KMS-11 (cell line): ENCODE measurements around the gene PCSK6.

ENCODE experiments used
- H2AFZ ChIP-seq: fragments of 200-600 bp; sonication (generic); 2 replicates; pipeline ENCODE4 v1.6.1; 2016; ENCODE audit warnings: antibody characterized with exemption, mixed run types, low read depth
- H3K27ac ChIP-seq: fragments of 200-600 bp; sonication (generic); 2 replicates; pipeline ENCODE4 v1.6.1; 2016; ENCODE audit warnings: mild to moderate bottlenecking, mixed run types
- H3K27me3 ChIP-seq: fragments of 200-600 bp; sonication (generic); 2 replicates; pipeline ENCODE4 v1.6.1; 2017; ENCODE audit warnings: mild to moderate bottlenecking, low read depth, mixed run types, moderate library complexity; ENCODE audit not compliant: insufficient read depth
- H3K36me3 ChIP-seq: fragments of 200-600 bp; sonication (generic); 2 replicates; pipeline ENCODE4 v1.6.1; 2017; ENCODE audit warnings: mild to moderate bottlenecking, mixed run types; ENCODE audit not compliant: insufficient read depth
- H3K4me1 ChIP-seq: fragments of 200-600 bp; sonication (generic); 2 replicates; pipeline ENCODE4 v1.6.1; 2016; ENCODE audit warnings: mild to moderate bottlenecking, low read depth, mixed run types; ENCODE audit not compliant: poor library complexity, severe bottlenecking
- H3K4me2 ChIP-seq: fragments of 200-600 bp; sonication (generic); 2 replicates; pipeline ENCODE4 v1.7.0; 2016; ENCODE audit warnings: mild to moderate bottlenecking, mixed run types
- H3K4me3 ChIP-seq: fragments of 200-600 bp; sonication (generic); IDR thresholded peaks from 2 replicates; pipeline ENCODE4 v1.6.1; 2017; ENCODE audit warnings: low read depth, low read length, mixed read lengths; ENCODE audit not compliant: insufficient read depth
- H3K79me2 ChIP-seq: fragments of 200-600 bp; sonication (generic); 2 replicates; pipeline ENCODE4 v1.6.1; 2016; ENCODE audit warnings: low read depth, mixed run types; ENCODE audit not compliant: insufficient read depth
- H3K9ac ChIP-seq: fragments of 200-600 bp; sonication (generic); 2 replicates; pipeline ENCODE4 v1.6.1; 2016; ENCODE audit warnings: mild to moderate bottlenecking, mixed run types
- H4K20me1 ChIP-seq: fragments of 200-600 bp; sonication (generic); 2 replicates; pipeline ENCODE4 v1.6.1; 2016; ENCODE audit warnings: mild to moderate bottlenecking, mixed run types; ENCODE audit not compliant: insufficient read depth
- CTCF ChIP-seq: fragments of 200-600 bp; sonication (generic); conservative IDR thresholded peaks from 2 replicates; pipeline ENCODE4 v1.6.1; 2017; ENCODE audit warnings: low read depth, mild to moderate bottlenecking, antibody characterized with exemption, low read length, moderate library complexity, mixed read lengths

The PCSK6 gene

DNA sequence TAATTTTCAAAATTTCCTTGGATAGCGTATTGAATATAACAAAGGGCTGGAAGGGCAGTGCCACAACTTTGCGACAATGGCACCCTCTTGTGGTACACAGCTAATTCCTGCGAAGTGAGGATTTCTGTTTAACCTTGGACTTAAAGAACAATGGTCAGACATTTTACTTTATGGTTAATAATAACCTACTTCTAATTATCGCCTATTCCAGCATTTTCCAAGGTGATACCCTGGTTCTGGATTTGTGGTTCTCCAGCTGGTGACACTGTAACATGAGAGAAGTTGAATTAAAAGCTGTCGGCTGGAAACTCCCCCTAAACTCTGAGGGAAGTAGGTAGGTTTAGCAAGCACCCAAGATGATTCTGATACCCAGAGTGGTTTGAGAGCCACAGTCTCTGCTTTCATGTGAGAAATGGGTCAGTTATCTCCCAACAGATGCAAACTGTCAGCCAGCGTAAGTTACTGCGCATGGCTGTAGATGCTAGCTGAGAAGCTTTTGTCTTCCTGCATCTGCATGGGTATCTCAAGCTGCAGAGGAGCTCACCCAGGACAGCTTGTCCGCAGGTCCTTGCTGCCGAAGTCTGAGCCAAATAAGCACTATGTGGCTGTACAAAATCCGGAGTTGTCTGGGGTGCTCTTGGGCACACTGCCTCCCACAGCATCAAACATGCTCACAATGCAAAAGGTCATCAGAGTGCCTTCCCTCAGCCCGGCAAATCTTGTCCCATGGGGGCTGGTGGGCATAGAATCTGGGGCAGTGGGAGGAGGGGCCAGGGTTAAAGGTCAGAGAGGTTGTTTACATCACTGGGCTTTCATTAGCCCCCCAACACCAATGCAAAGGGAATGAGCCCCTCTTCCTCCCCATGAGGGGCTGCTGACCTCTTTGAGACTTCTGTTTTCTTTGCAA is 231.0 kb downstream of the PCSK6 start:
- H3K79me2 ChIP-seq = no peaks in the 10 kb centered on the region; the same call in 1 of the 2 replicates
- H3K4me1 ChIP-seq = peaks cover 40% of the 10 kb centered on the region
- no peaks in the 10 kb centered on the region for H3K27me3 ChIP-seq
- H3K4me3 ChIP-seq = no peak overlapping the region
- H3K36me3 ChIP-seq = no peaks in the 10 kb centered on the region
- H2AFZ ChIP-seq = peak overlapping the region; percentile 62
- H4K20me1 ChIP-seq = no peaks in the 10 kb centered on the region
- H3K4me2 ChIP-seq = peak overlapping the region; percentile 57
- peak overlapping the region; percentile 1; the same call in 1 of the 2 replicates for H3K9ac ChIP-seq
- H3K27ac ChIP-seq = peak overlapping the region; percentile 55
- TF ChIP-seq CTCF = peak; percentile 92

DNA sequence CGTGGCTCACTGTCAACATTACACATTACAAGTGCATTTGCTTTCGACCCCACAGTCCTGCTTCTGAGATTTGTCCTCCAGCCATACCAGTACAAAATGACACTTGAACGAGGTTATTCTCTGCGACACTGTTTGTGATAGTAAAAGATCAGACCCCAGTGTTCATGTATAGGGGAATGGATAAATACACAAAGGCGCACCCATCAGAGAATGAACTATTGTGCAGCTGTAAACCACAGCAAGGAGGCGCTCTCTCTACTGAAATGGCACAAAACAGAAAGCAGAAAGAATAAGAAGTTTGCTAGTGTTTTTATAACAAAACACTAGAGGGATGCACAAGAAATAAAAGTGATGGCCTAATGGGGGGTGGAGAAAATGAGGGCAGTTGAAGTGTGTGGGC is 232.8 kb downstream of the PCSK6 start:
- no peak overlapping the region for H3K4me2 ChIP-seq
- H3K79me2 ChIP-seq = peaks cover 11% of the 10 kb centered on the region; the same call in 1 of the 2 replicates
- no peak overlapping the region for H2AFZ ChIP-seq
- no peaks in the 10 kb centered on the region for H3K27me3 ChIP-seq
- no peaks in the 10 kb centered on the region for H4K20me1 ChIP-seq
- H3K4me3 ChIP-seq = no peak overlapping the region
- H3K27ac ChIP-seq = no peak overlapping the region
- H3K4me1 ChIP-seq = peaks cover 42% of the 10 kb centered on the region
- 0 out of 2 replicates have a peak, but pooled peaks have one; percentile 25 for TF ChIP-seq CTCF
- H3K9ac ChIP-seq = no peak overlapping the region
- H3K36me3 ChIP-seq = no peaks in the 10 kb centered on the region

GRCh38 chr15:101255615-101256241 is 233.8 kb downstream of the PCSK6 start:
- no peaks in the 10 kb centered on the region for H3K36me3 ChIP-seq
- H3K4me2 ChIP-seq = no peak overlapping the region
- peaks cover 14% of the 10 kb centered on the region for H3K79me2 ChIP-seq
- H3K27me3 ChIP-seq = no peaks in the 10 kb centered on the region
- H3K4me1 ChIP-seq = peaks cover 42% of the 10 kb centered on the region
- no peak for TF ChIP-seq CTCF
- H3K27ac ChIP-seq = no peak overlapping the region
- H3K4me3 ChIP-seq = no peak overlapping the region
- H2AFZ ChIP-seq = no peak overlapping the region
- no peak overlapping the region for H3K9ac ChIP-seq
- H4K20me1 ChIP-seq = 0 out of 2 replicates have a peak, but pooled peaks cover 2% of the 10 kb centered on the region

DNA sequence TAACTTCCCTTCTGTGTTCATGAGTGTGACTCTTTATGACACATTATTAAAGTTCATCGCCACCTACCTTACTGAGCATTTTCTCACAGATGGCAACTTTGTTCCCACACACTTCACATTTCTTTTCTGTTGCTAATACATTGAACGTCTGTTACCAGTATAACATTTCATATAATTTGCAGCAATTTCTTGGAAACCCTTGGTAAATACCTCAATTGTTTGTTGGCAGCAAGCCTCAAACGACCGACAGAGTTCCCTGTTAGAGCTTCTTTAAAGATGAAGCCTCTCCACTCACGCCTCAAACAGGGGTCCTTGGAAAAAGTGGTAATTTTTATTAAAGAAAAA is 234.5 kb downstream of the PCSK6 start:
- Histone ChIP-seq H3K27me3 (no peaks in the 10 kb centered on the region), H3K36me3 (0 out of 2 replicates have a peak, but pooled peaks cover 1% of the 10 kb centered on the region), H3K27ac (no peak overlapping the region), H3K9ac (no peak overlapping the region), H3K4me2 (no peak overlapping the region), H4K20me1 (0 out of 2 replicates have a peak, but pooled peaks cover 8% of the 10 kb centered on the region), H3K4me1 (peaks cover 42% of the 10 kb centered on the region), H3K4me3 (no peak overlapping the region), H2AFZ (no peak overlapping the region), H3K79me2 (peaks cover 21% of the 10 kb centered on the region)
- no peak for TF ChIP-seq CTCF
